SHP77 (cell line): ENCODE results near the gene SLC38A8.

Experiments used
- DNase-seq, 2 experiments: peaks; one replicate each; lab custom pipeline; 2025; lab: John Stamatoyannopoulos, UW

The SLC38A8 gene

GRCh38 chr16:84068783-84069462, 26.3 kb upstream of the SLC38A8 start:
- no peak for DNase-seq

DNA sequence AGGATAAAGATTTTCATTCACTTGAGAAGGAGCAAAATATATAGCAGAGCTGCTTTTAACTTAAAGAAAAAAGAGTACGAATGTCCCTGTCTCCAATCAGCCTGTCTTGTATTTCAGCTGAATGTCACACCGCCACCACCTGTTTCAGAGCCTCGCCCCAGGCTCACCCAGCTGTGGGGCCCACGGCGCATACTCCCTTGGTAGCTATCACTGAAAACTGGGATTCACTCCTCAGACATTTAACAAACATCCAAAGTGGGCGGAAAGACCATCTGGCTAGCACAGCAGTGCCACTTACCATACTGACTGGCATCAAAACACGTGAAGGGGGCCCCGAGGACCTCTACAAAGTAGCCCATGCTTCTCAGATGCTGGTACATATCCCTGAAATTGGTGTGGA, 25.4 kb upstream of the SLC38A8 start:
- DNase-seq, result no peak

- DNase-seq, result no peak
These were observed 25.0 kb upstream of the SLC38A8 start for GRCh38 chr16:84067640-84068039.

- DNase-seq, result peak; percentile 43 to 44
These were observed 23.0 kb upstream of the SLC38A8 start for GRCh38 chr16:84065536-84066132.

GRCh38 chr16:84063980-84064379, 21.4 kb upstream of the SLC38A8 start:
- no peak for DNase-seq

DNA sequence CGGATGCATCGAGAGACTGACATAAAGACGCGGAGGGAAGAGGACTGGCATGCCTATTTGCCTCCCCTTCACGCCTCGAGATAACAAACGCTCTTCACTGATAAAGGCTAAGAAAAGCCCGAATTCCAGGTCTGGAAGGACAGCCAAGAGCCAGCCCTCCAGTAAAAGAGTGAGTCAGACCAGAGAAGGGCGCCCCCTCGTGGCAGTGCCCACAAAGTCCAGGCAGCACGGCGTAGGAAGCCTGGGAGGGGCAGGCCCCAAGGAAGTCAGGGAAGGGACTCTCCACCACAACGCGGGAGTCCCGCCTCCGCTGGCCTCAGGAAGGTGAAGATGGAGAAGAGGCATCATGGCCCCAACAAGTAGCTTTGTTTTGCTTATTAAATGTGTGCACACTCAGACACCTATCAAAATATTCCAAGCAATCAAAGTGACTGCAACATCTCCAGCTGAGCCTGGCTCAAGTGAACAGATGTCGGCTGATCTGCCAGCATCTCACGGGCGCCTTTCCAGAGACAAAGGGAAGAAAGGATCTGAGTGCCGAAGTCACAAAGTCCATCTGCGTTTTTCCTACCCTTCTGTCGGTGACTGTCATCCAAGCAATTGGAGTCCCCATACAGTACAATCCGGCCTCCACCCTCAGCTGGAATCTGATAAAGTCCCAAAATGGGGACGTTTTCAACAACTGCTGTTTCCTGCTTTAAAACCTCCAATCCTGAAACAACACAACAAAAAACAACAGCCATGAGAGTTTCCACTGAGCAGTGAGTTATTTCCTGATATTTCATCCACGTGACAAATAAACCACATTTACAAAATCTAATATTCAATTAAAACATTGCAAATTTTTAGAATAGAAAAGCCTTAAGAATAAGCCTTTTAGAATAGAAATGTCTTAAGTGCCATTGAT, 20.4 kb upstream of the SLC38A8 start:
- peak; percentile 41 to 59 for DNase-seq

- no peak for DNase-seq
These were observed 18.7 kb upstream of the SLC38A8 start for GRCh38 chr16:84061236-84061819.

DNA sequence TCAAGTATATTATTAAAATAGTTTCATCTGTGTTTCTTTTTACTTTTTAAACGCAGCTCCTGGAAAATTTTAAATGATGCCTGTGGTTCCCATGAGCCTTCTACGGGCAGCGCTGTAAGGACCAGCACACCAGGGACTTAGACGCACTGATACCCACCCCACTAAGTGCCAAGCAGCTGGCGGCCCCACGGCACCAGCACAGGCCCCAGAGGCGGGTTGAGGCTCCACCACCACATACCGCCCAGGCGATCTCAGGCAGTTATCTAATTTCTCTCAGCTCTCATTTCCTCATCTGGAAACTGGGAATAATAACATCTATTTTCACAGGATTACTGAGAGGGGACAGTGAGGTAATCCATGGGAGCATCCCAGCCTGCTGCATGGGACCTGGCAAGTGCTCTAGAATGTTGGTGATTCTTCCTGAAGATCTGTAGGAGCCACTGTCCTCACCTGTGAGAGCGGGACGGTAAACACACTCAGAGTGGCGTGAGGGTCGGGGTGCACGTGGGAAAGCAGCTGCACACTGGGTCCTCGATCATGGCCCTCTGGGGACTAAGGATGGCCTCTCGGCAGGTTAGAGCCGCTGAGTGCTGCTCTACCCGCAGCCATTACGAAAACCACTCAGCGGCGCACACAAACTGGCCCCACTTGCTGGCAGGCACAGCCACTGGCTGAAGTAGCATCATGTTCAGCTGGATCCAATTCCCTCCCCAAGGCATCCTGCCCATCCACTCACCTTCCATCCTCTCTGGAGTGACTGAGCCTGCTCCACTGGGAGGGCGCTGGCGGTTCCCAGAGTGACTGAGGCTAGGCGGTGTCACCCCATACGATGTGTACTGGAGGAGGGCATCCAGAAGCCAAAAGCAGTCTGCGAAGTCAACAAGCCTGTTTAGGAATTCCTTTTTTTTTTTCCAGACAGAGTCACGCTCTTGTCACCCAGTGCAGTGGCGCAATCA, 17.6 kb upstream of the SLC38A8 start:
- no peak for DNase-seq

- no peak for DNase-seq
These were observed 16.5 kb upstream of the SLC38A8 start for GRCh38 chr16:84059111-84059510.

- DNase-seq, result no peak
These were observed 16.1 kb upstream of the SLC38A8 start for GRCh38 chr16:84058664-84059063.

DNA sequence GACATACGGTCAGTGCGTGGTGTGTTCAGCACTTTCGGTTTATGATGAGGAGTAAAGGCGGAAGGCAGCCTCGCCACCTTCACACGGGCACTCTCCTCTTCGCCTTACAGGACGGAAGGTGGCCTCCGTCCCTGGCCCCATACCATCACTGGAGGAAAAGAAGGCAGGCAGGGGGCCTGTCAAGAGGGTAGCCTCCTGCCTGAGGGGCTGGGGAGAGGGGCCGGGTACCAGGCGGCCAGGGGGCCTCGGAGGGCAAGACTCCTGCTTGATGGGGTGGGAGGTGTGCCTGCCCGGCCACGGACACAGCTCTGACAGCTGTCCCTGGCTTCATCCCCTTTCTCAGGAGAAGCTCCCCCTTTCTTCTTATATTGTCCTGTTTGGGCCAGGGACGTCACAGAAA, 15.6 kb upstream of the SLC38A8 start:
- no peak for DNase-seq

DNA sequence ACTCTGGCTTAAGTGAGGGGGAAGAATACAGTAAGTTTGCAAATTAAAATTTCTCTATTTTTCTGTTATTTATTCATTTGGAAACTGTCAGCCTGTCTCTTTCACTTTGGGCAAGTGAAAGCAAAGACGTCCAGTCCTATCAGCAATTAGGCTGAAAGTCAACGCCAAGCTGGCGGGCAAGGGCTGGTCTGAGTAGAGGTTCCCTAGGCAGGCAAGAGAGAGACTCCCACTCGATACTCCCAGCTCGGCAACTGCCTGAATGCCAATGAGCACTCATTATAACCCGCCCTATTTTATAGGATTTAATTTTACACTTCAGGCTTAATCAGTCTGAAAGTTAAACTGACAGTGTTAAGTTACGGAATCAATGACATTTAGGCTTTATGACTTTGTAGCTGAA, 14.3 kb upstream of the SLC38A8 start:
- DNase-seq, result no peak

DNA sequence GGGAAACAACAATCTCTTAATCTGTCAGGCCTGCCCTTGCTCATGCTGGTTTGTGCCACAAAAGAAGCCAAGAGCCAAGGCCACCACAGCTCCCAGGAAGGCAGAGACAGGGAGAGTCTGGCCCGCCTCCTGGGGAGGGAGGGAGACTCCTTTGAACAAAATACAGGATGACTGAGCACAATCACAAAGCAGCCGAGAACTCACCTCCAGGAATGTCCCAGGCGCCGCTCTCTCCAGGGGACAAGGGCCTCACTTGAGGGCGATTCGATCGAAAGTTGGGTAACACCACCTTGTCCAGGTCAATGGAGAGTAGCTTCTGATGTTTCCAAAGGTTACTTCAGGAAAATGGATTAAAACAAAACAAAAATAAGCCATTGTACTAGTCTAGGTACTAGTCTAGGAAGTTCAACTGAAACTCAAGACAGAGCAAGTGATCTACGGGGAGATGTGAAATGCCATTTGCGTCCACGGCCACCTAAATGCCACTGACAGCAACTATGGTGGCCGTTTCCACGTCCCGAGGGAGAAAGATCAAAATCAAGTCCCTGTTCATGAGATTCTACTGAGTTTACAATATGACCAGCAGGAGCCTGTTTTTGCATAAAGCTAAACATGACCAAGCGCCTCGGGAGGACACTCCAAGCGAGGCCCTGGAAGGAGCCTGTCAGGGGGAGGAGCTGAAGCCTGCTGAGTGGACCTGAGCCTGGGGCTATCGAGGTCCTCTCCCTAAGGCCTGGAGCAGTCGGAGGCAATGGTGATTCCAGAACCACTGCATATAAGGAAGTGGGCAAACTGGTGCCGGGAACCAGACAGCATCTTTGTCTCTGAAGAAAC, 13.4 kb upstream of the SLC38A8 start:
- no peak for DNase-seq

DNA sequence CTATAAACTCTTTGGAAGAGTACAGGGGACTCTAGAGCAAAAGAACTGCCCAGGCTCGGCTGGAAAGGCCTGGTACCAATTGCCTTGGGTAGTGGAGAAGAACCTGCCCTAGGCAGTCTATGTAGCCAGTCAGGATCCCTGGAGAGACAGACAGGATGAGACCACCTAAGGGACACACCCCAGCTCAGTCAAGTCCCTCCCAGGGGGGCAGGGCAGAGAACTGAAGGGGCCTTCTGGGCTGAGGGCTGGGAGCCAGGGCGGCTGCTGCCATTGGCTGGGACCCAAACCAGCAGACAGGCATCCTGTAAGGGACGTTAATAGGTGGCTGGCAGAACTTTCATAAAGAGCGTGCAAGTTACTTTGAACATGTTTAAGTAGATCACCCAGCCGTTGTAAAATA, 12.8 kb upstream of the SLC38A8 start:
- DNase-seq, result no peak

- DNase-seq, result no peak
These were observed 12.3 kb upstream of the SLC38A8 start for GRCh38 chr16:84054916-84055315.

DNA sequence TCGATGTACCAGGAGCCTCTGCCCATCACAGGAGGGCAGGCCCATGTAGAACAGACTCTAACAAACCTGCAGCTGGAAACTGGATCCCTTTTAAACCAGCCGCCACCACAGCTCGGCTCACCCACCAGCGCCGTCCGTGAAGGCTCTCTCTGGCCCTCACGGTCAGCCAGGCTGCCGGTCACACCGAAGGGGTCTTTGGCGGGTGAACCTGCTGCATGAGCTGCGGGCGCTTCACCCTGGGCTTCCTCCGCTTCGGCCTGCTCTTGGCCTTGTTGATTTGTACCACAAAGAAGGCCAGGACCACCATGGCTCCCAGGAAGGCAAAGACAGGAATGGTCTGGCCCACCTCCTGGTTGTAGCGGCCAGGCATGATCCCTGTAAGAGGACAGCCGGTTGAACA, 11.7 kb upstream of the SLC38A8 start:
- DNase-seq, result no peak

DNA sequence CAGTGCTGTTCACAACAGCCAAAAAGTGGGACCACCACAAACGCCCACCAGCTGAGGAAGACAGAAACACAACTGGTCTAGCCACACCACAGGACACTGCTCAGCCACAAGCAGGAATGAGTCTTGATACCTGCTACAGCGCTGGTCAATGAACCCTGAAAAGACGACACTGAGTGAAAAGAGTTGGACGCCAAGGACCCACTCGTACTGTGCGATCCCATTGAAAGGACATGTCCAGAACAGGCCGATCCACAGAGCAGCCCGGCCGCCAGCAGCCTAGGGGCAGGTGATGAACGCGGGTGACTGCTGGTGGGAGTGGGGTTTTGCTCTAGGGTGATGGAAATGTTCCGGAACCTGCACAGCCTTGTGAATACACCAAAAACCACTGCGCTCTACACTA, 10.6 kb upstream of the SLC38A8 start:
- DNase-seq, result no peak

GRCh38 chr16:84052071-84052622, 9.6 kb upstream of the SLC38A8 start:
- DNase-seq, result no peak

GRCh38 chr16:84050316-84050715, 7.7 kb upstream of the SLC38A8 start:
- no peak for DNase-seq

DNA sequence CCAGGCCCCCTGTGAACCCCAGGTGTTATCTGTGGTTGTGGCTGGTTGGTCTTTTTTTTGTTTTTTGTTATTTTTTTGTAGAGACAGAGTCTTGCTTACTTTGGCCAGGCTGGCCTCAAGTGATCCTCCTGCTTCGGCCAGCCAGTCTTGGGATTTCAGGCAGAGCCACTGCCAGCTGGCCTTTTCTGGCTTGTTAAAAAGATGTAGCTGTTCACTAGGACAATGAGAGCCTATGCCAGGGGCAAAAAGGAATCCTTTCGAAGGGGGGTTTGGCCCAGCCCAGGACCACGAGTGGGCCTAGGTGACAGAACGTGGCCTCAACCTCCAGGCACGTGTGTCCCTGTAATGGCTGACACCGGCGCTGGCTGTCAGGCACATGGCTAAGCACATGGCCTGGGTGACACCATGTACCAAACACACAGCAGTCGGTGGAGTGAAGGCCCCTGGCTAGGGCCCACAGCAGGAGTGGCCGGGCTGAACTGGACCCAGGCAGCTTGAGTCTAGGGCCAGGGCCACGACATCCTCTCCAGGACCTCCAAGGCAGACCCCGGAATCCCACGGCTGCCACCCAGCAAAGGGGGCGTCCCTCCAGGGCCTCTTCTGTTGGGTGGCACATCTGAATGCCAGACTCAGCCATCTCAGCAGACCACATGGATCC, 6.9 kb upstream of the SLC38A8 start:
- DNase-seq, result no peak
